ENCODE data around the gene CHD9. TPM values are rescaled to one million over a fixed set of nuclear protein-coding genes. Genes with fewer than 3 reads are reported as not detected.
A peak's percentile ranks its signal among the peaks of the same experiment; 100 is the strongest.
"Not testable (repeated sequence)": the region's sequence is repeated elsewhere in the genome, so short reads cannot be mapped to it uniquely, and the experiment has no call there.

Gene CHD9
- total RNA-seq, 2 experiments from 2014 or later, result 13.2 to 18.8 TPM

DNA sequence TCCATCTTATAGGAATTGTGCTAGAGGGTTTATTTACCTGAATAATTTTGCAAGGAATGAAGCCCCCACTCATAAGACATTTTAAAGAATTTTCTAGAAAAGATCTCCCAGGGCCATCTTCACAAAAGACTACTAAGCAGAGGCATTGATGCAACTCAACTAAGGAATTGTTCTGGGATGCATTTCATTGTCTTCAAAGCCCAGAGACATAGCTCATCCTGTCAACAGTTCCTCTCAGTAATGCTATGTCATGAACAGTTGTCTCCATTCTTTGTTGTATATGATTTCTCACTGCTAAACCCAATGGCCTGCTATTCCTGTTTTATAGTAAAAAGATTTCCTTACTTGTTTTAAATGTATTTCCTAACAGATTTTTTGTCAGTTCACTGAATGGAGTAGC is 242.7 kb downstream of the CHD9 start:
- no peak for DNase-seq
- CTCF ChIA-PET, result interaction anchor here (0.7 kb wide), 1 partner anchor 13 kb away, joined by 3 read pairs; no protein-coding TSS in a partner anchor

DNA sequence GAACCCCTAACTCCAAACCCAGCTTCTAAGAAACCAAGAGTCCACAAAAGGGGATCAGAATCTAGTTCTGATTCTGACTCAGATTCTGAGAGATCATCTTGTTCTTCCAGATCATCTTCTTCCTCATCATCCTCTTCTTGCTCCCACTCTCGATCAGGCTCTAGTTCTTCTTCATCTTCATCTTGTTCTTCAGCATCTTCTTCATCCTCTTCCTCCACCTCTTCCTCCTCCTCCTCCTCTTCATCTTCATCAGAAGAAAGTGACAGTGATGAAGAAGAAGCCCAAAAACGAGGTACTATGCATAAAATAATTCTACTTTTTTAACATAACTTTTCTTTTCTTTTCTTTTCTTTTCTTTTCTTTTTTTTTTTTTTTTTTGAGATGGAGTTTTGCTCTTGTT is 249.5 kb downstream of the CHD9 start:
- CTCF ChIA-PET, result interaction anchor here (1.1 kb wide), 1 partner anchor 11 kb away, joined by 4 read pairs; no protein-coding TSS in a partner anchor
- H3K9me3 Mint-ChIP-seq (ENCODE audit: low read depth), result no peaks in the 10 kb centered on the region
- ATAC-seq (no peak), DNase-seq (no peak)
- no peak overlapping the region for H3K4me3 Mint-ChIP-seq
- H3K4me1 Mint-ChIP-seq, result no peaks in the 10 kb centered on the region
- H3K27ac Mint-ChIP-seq, result no peak overlapping the region
- POLR2A ChIA-PET, result no interaction called here
- H3K36me3 Mint-ChIP-seq (ENCODE audit: low read depth), result peaks cover 18% of the 10 kb centered on the region
- intact Hi-C loops (cut with DNase I, micrococcal nuclease), result no loop called here
- no peaks in the 10 kb centered on the region for H3K27me3 Mint-ChIP-seq

More for the DNA sequence above, 242.7 kb downstream of the CHD9 start:
- H3K36me3 Mint-ChIP-seq (ENCODE audit: low read depth), result peaks cover 9% of the 10 kb centered on the region
- no peaks in the 10 kb centered on the region for H3K4me1 Mint-ChIP-seq
- ATAC-seq, result no peak
- POLR2A ChIA-PET, result no interaction called here
- intact Hi-C loops (cut with DNase I, micrococcal nuclease), result no loop called here
- no peak overlapping the region for H3K4me3 Mint-ChIP-seq
- H3K27me3 Mint-ChIP-seq, result no peaks in the 10 kb centered on the region
- no peaks in the 10 kb centered on the region for H3K9me3 Mint-ChIP-seq (ENCODE audit: low read depth)
- no peak overlapping the region for H3K27ac Mint-ChIP-seq

DNA sequence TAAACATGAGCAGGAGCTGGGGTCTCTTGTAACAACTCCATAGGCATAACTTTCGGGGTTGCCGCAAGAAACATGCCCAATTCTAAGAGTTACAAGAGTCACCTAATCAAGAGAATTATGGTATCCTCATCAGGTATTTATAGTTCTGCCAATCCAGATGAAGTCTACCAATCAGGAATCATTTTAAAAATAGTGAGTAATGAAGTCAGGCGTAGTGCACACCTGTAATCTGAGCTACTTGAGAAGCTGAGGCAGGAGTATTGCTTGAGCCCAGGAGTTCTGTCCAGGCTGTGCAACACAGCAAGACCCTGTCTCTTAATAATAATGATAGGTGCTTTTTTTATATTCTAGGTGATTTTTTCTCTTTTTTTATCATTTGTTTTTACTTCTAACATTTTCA is 251.0 kb downstream of the CHD9 start:
- intact Hi-C loops (cut with DNase I, micrococcal nuclease), result no loop called here
- H3K4me3 Mint-ChIP-seq, result no peak overlapping the region
- H3K27me3 Mint-ChIP-seq, result no peaks in the 10 kb centered on the region
- H3K4me1 Mint-ChIP-seq, result no peaks in the 10 kb centered on the region
- H3K36me3 Mint-ChIP-seq (ENCODE audit: low read depth), result peaks cover 15% of the 10 kb centered on the region
- ATAC-seq (no peak), DNase-seq (no peak)
- ChIA-PET POLR2A (no interaction called here), CTCF (no interaction called here)
- H3K27ac Mint-ChIP-seq, result no peak overlapping the region
- H3K9me3 Mint-ChIP-seq (ENCODE audit: low read depth), result no peaks in the 10 kb centered on the region

- ChIA-PET CTCF (no interaction called here), POLR2A (no interaction called here)
- intact Hi-C loops (cut with DNase I, micrococcal nuclease), result no loop called here
- H3K27me3 Mint-ChIP-seq, result no peaks in the 10 kb centered on the region
- peaks cover 9% of the 10 kb centered on the region for H3K36me3 Mint-ChIP-seq (ENCODE audit: low read depth)
- no peak overlapping the region for H3K27ac Mint-ChIP-seq
- DNase-seq (no peak), ATAC-seq (no peak)
- no peaks in the 10 kb centered on the region for H3K9me3 Mint-ChIP-seq (ENCODE audit: low read depth)
- H3K4me1 Mint-ChIP-seq, result no peaks in the 10 kb centered on the region
- no peak overlapping the region for H3K4me3 Mint-ChIP-seq
Measured at GRCh38 chr16:53309457-53309856, 254.7 kb downstream of the CHD9 start.

- ChIA-PET POLR2A (no interaction called here), CTCF (no interaction called here)
- DNase-seq, result no peak
- Mint-ChIP-seq H3K36me3 (ENCODE audit: low read depth) (peaks cover 18% of the 10 kb centered on the region), H3K27ac (no peak overlapping the region), H3K4me3 (no peak overlapping the region), H3K9me3 (ENCODE audit: low read depth) (no peaks in the 10 kb centered on the region), H3K27me3 (no peaks in the 10 kb centered on the region), H3K4me1 (no peaks in the 10 kb centered on the region)
- intact Hi-C loops (cut with DNase I, micrococcal nuclease), result no loop called here
- ATAC-seq, result no peak
Measured at GRCh38 chr16:53320992-53321391, 266.2 kb downstream of the CHD9 start.

GRCh38 chr16:53323924-53324323 is 269.1 kb downstream of the CHD9 start:
- ATAC-seq, result no peak
- H3K27me3 Mint-ChIP-seq, result no peaks in the 10 kb centered on the region
- peaks cover 8% of the 10 kb centered on the region for H3K36me3 Mint-ChIP-seq (ENCODE audit: low read depth)

GRCh38 chr16:53330991-53331390 is 276.2 kb downstream of the CHD9 start:
- intact Hi-C loops (cut with DNase I, micrococcal nuclease); CTCF ChIA-PET; POLR2A ChIA-PET: not testable (repeated sequence)

More at GRCh38 chr16:53323924-53324323, 269.1 kb downstream of the CHD9 start:
- ChIA-PET CTCF (no interaction called here), POLR2A (no interaction called here)
- no peak overlapping the region for H3K27ac Mint-ChIP-seq
- no peak overlapping the region for H3K4me3 Mint-ChIP-seq
- DNase-seq, result no peak
- H3K9me3 Mint-ChIP-seq (ENCODE audit: low read depth), result no peaks in the 10 kb centered on the region
- H3K4me1 Mint-ChIP-seq, result no peaks in the 10 kb centered on the region
- intact Hi-C loops (cut with DNase I, micrococcal nuclease), result no loop called here

GRCh38 chr16:53334581-53334980 is 279.8 kb downstream of the CHD9 start:
- peaks cover 4% of the 10 kb centered on the region for H3K36me3 Mint-ChIP-seq (ENCODE audit: low read depth)
- intact Hi-C loops (cut with DNase I, micrococcal nuclease), result no loop called here
- ATAC-seq, result no peak

More at GRCh38 chr16:53330991-53331390, 276.2 kb downstream of the CHD9 start:
- H3K36me3 Mint-ChIP-seq (ENCODE audit: low read depth); DNase-seq; H3K27ac Mint-ChIP-seq; H3K27me3 Mint-ChIP-seq; H3K9me3 Mint-ChIP-seq (ENCODE audit: low read depth); H3K4me3 Mint-ChIP-seq; ATAC-seq; H3K4me1 Mint-ChIP-seq: not testable (repeated sequence)

DNA sequence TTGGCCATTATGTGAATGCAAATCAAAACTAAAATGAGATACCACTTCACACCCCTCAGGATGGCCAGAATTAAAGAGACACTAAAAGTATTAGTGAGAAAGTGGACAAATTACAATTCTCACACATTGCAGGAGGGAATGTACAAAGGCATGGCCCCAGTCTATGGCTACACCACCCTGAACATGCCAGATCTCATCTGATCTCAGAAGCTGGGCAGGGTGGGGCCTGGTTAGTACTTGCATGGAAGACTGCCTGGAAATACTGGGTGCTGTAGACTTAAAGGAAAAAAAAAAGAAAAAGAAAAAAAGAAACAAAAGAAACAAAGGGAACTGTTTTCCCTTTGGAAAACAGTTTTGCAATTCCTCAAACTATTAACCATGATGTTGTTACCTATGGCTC is 282.5 kb downstream of the CHD9 start:
- no peak overlapping the region for H3K4me3 Mint-ChIP-seq
- H3K27me3 Mint-ChIP-seq, result no peaks in the 10 kb centered on the region
- ATAC-seq (no peak), DNase-seq (no peak)
- peaks cover 10% of the 10 kb centered on the region for H3K4me1 Mint-ChIP-seq
- ChIA-PET POLR2A (no interaction called here), CTCF (no interaction called here)
- H3K9me3 Mint-ChIP-seq (ENCODE audit: low read depth), result no peaks in the 10 kb centered on the region
- H3K27ac Mint-ChIP-seq, result no peak overlapping the region
- intact Hi-C loops (cut with DNase I, micrococcal nuclease), result no loop called here
- H3K36me3 Mint-ChIP-seq (ENCODE audit: low read depth), result no peaks in the 10 kb centered on the region

More at GRCh38 chr16:53334581-53334980, 279.8 kb downstream of the CHD9 start:
- Mint-ChIP-seq H3K9me3 (ENCODE audit: low read depth) (peaks cover 3% of the 10 kb centered on the region), H3K27ac (no peak overlapping the region), H3K4me1 (peaks cover 2% of the 10 kb centered on the region), H3K4me3 (no peak overlapping the region), H3K27me3 (no peaks in the 10 kb centered on the region)
- ChIA-PET POLR2A (no interaction called here), CTCF (no interaction called here)
- no peak for DNase-seq

DNA sequence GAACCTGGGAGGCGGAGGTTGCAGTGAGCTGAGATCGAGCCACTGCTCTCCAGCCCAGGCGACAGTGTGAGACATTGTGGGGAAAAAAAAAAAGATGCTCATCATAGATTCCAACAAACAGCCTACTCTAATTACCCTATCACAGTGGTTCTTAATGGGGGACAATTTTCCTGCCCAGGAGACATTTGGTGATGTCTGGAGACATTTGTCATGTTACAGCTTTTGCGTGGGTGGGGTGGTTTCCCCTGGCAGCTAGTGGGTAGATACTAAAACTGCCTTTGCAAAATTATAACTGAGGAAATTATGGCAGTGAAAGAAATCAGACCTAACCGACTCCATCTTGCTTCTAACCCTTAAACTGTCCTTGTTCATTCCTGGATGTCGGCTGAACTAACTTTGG is 287.0 kb downstream of the CHD9 start:
- ATAC-seq (no peak), DNase-seq (peak; percentile 37)
- ChIA-PET CTCF (no interaction called here), POLR2A (no interaction called here)
- Mint-ChIP-seq H3K27ac (no peak overlapping the region), H3K9me3 (ENCODE audit: low read depth) (no peaks in the 10 kb centered on the region), H3K4me3 (no peak overlapping the region), H3K36me3 (ENCODE audit: low read depth) (no peaks in the 10 kb centered on the region), H3K27me3 (no peaks in the 10 kb centered on the region), H3K4me1 (peaks cover 7% of the 10 kb centered on the region)
- intact Hi-C loops (cut with DNase I, micrococcal nuclease), result no loop called here

GRCh38 chr16:53355064-53355463 is 300.3 kb downstream of the CHD9 start:
- no peaks in the 10 kb centered on the region for H3K36me3 Mint-ChIP-seq (ENCODE audit: low read depth)
- H3K4me3 Mint-ChIP-seq, result no peak overlapping the region
- peaks cover 5% of the 10 kb centered on the region for H3K4me1 Mint-ChIP-seq
- ChIA-PET POLR2A (no interaction called here), CTCF (no interaction called here)
- H3K27me3 Mint-ChIP-seq, result no peaks in the 10 kb centered on the region
- ATAC-seq (no peak), DNase-seq (no peak)
- intact Hi-C loops (cut with DNase I, micrococcal nuclease), result no loop called here
- no peak overlapping the region for H3K27ac Mint-ChIP-seq
- no peaks in the 10 kb centered on the region for H3K9me3 Mint-ChIP-seq (ENCODE audit: low read depth)

DNA sequence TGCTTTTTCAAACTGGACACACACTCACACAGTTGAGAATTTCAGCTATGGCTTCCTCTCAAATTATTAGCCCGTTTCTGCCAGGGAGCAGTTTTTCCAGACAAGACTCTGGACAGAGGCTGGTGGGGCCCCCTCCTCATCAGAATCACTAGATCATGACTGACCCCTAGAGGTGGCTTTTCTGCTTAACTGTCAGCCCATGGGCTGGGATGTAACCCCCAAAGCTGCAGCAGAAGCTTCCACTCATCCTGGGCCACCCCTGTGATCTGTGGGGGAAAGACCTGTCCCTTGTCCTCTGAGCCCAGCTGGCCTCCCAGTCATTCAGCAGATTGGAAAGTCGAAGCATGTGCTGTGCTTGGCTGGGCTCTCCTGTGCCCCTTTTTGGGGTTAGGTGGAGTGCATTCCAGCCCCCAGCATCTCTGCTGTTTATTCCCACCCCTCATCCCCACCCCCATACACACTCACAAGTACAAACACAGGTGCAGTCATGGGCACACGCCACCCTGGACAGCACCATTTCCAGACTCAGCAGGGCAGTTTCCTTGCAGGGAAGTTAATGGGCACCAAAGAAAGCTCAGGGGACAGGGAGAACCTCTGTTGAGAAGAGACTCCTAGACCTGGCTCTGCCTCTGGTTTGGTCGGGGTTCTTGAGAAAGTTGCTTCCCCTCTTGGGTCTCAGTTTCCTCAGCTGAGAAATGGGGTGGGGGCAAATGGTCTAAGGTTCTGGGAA is 301.9 kb downstream of the CHD9 start:
- ChIA-PET POLR2A (no interaction called here), CTCF (no interaction called here)
- Mint-ChIP-seq H3K27me3 (no peaks in the 10 kb centered on the region), H3K9me3 (ENCODE audit: low read depth) (no peaks in the 10 kb centered on the region), H3K4me3 (no peak overlapping the region), H3K27ac (no peak overlapping the region), H3K4me1 (peaks cover 5% of the 10 kb centered on the region), H3K36me3 (ENCODE audit: low read depth) (no peaks in the 10 kb centered on the region)
- intact Hi-C loops (cut with DNase I, micrococcal nuclease), result no loop called here
- ATAC-seq, result no peak
- DNase-seq, result no peak

GRCh38 chr16:53357208-53357586 is 302.4 kb downstream of the CHD9 start:
- ChIA-PET POLR2A (no interaction called here), CTCF (no interaction called here)
- H3K4me3 Mint-ChIP-seq, result no peak overlapping the region
- DNase-seq (no peak), ATAC-seq (no peak)
- no peak overlapping the region for H3K27ac Mint-ChIP-seq
- H3K27me3 Mint-ChIP-seq, result no peaks in the 10 kb centered on the region
- H3K9me3 Mint-ChIP-seq (ENCODE audit: low read depth), result no peaks in the 10 kb centered on the region
- H3K36me3 Mint-ChIP-seq (ENCODE audit: low read depth), result no peaks in the 10 kb centered on the region
- H3K4me1 Mint-ChIP-seq, result peaks cover 5% of the 10 kb centered on the region
- intact Hi-C loops (cut with DNase I, micrococcal nuclease), result no loop called here

Measured in activated CD4-positive, alpha-beta T cell treated with anti-CD3 and anti-CD28 coated beads for 36 hours (primary cell).